Mucosa of descending colon (tissue), 3 donors: Measurements from ENCODE around the gene ERVFRD-1. TPM values are rescaled to one million over a fixed set of nuclear protein-coding genes. Genes with fewer than 3 reads are reported as not detected.

Experiments
- ATAC-seq: fragments of 200-7000 bp; cut with Tn5 transposase; one replicate; pipeline ENCODE4 v1.9.1; 2020; ENCODE audit warnings: mild to moderate bottlenecking, moderate library complexity
- DNase-seq, 3 donors: peaks; one replicate each; pipeline ENCODE4 v3.0.0-alpha.2; 2020
- H3K36me3 ChIP-seq: fragments of 200-600 bp; one replicate; pipeline ENCODE4 v1.8.0; 2021; ENCODE audit warnings: low read depth, mild to moderate bottlenecking
- H3K4me1 ChIP-seq: fragments of 200-600 bp; one replicate; pipeline ENCODE4 v1.8.0; 2021; ENCODE audit warnings: low read depth, mild to moderate bottlenecking
- H3K4me3 ChIP-seq: fragments of 200-600 bp; one replicate; pipeline ENCODE4 v1.8.0; 2021; ENCODE audit warnings: mild to moderate bottlenecking
- H3K9me3 ChIP-seq: fragments of 200-600 bp; one replicate; pipeline ENCODE4 v1.8.0; 2021; ENCODE audit warnings: mild to moderate bottlenecking
- intact Hi-C, 2 donors: fragments of 100-400 bp; cut with DNase I in 1 of 2; cut with micrococcal nuclease in 1 of 2; formaldehyde crosslinking; loops; one replicate each; pipeline versions ENCODE4 v1.11.0 to v1.11.1; 2022; cut with DNase I, micrococcal nuclease
- total RNA-seq, 3 donors: library from RNA; stranded (reverse); fragmentation: NEBNext Ultra II Directional in 2 of 3; extraction: Animal tissue kit (Norgen Biotek cat#: 25700) in 2 of 3; gene quantifications; one replicate each; pipeline versions ENCODE4 v1.2.1 to v1.2.4, GENCODE V29; 2021 to 2023
- TF ChIP-seq, protein P1 (sequence below): fragments of 200-600 bp; IDR thresholded peaks from one replicate; pipeline ENCODE4 v1.8.0; 2022; ENCODE audit warnings: antibody characterized with exemption, mild to moderate bottlenecking
- donor health status: DM: no; HTN: no; CAD: no; lungs with moderate emphysema.
- donor health status: DM: no; HTN: no; CAD: no.
- donor health status: DM: no; HTN: yes; CAD: no.

ERVFRD-1 gene
- total RNA-seq, 3 donors from 2014 or later, result 0.12 to 0.57 (median 0.19) TPM

DNA sequence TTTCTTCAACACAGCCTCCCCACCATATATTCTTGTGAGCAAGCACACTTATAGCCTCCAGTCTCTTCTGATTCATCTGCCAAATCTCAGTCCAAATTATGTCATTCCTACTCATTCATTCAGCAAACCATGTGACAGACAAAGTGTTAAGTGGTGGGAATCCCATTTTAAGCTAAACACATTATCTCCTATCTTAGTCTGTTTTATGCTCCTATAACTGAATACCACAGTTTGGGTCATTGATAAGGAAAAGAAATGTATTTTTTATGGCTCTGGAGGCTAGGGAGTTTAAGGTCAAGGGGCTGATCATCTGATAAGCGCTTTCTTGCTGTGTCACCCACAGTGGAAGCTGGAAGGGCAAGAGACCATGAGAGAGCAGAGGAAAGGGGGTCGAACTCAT, 41.8 kb downstream of the ERVFRD-1 start:
- H3K4me1 ChIP-seq, result no peaks in the 10 kb centered on the region
- H3K36me3 ChIP-seq, result no peaks in the 10 kb centered on the region
- TF ChIP-seq, protein P1, sequence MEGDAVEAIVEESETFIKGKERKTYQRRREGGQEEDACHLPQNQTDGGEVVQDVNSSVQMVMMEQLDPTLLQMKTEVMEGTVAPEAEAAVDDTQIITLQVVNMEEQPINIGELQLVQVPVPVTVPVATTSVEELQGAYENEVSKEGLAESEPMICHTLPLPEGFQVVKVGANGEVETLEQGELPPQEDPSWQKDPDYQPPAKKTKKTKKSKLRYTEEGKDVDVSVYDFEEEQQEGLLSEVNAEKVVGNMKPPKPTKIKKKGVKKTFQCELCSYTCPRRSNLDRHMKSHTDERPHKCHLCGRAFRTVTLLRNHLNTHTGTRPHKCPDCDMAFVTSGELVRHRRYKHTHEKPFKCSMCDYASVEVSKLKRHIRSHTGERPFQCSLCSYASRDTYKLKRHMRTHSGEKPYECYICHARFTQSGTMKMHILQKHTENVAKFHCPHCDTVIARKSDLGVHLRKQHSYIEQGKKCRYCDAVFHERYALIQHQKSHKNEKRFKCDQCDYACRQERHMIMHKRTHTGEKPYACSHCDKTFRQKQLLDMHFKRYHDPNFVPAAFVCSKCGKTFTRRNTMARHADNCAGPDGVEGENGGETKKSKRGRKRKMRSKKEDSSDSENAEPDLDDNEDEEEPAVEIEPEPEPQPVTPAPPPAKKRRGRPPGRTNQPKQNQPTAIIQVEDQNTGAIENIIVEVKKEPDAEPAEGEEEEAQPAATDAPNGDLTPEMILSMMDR, result no peak
- H3K4me3 ChIP-seq, result no peak overlapping the region
- intact Hi-C loops, result loop anchor here in 1 of 2 donors (5.0 kb wide), 1 partner anchor 117 kb away; no protein-coding TSS in a partner anchor
- ATAC-seq (no peak), DNase-seq (no peak)
- no peaks in the 10 kb centered on the region for H3K9me3 ChIP-seq

DNA sequence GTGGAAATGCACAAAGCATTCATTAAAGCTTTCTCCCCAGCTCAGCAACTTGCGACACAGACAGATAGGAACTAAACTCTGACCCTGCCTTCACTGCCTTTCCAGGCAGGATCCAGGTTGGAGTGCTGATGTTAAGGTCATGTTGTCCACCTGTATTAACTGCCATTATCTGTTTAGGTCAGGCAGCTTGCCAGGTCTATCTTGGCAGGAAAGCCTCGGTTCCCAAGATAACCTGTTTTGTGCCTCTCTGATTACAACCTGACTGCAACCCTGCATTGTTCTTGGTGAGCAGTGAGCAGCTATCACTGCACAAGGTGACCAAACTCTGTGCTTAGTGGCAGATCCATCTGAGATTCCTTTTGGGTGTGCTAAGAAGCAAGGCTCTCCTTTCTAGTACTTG, 44.2 kb downstream of the ERVFRD-1 start:
- peak; percentile 21 for ATAC-seq
- H3K36me3 ChIP-seq, result no peaks in the 10 kb centered on the region
- H3K4me3 ChIP-seq, result no peak overlapping the region
- no peaks in the 10 kb centered on the region for H3K9me3 ChIP-seq
- DNase-seq, result no peak
- intact Hi-C loops, result loop anchor here in 1 of 2 donors (5.0 kb wide), 1 partner anchor 115 kb away; no protein-coding TSS in a partner anchor
- TF ChIP-seq, protein P1, result no peak
- H3K4me1 ChIP-seq, result no peaks in the 10 kb centered on the region

DNA sequence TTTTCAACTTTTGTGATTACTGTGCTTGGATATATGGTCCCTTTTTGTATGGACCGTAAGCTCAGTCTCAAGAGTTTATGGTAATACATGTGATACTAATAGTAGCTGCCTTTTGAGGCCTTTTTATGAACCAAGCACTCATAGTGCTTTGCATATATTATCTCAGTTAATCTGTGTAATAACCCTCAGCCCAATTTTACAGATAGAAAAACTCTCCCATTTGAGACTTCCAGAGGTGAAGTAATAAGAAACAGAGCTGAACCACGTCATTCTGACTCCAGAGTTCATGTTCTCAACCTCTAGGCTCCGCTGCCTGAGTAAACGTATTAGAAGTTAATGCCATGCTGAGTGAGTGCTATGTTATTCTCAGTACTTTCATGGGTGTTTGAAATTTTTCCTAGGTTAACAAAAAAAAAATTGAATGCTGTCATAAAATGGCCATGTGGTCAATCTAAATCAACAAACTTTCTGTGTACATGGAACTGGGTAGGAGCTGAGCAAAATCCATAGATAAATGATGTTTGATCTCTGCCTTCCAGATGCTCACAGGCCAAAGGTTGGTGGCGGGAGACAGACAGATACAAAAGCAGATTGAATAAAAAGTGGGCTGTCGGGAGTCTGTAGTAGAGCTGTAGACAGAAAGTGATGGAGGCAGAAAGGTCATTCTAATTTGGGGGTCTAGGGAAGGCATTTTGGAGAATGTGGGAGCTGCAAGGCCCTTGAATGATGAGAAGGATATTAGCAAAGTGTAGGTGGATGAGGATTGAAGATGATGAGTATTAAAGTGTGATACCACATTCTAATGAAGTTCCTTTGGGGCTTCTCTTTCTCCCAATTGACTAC, 44.8 kb downstream of the ERVFRD-1 start:
- no peak overlapping the region for H3K4me3 ChIP-seq
- H3K9me3 ChIP-seq, result no peaks in the 10 kb centered on the region
- ATAC-seq (peak; percentile 29), DNase-seq (no peak)
- TF ChIP-seq, protein P1, result no peak
- H3K4me1 ChIP-seq, result no peaks in the 10 kb centered on the region
- intact Hi-C loops, result loop anchor here in 1 of 2 donors (5.0 kb wide), 1 partner anchor 114 kb away; no protein-coding TSS in a partner anchor
- no peaks in the 10 kb centered on the region for H3K36me3 ChIP-seq

DNA sequence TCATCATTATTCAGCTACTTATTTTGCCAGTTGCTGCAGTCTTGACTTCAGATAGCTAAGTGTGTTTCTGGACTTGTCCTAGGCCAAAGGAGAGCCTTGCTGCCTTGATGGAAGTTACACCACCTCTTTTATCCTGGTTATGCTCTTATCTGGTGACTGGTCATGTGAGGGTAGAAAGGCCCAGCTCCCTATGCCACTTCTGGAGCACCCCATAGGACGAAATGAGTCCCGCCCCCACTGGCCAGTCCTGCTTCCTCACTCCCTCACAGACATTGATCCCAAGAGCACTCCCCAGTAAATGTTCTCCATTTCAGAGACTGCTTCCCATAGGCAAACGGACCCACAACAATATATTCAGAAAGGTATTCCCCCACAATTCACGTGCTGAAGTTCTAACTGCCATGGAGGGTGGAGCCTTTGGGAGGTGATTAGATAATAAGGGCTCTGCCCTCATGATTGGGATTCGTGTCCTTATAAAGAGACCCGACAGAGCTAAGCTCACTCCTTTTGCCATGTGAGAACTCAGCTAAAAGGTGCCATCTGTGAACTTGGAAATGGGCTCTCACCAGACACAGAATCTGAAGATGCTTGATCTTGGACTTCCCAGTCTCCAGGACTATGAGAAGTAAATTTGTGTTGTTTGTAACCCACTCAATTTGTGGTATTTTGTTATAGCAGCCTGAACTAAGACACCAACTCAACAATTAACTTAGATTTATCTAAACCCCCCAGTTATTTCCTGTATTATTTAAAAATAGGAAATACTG, 45.9 kb downstream of the ERVFRD-1 start:
- DNase-seq (no peak), ATAC-seq (no peak)
- no peaks in the 10 kb centered on the region for H3K4me1 ChIP-seq

DNA sequence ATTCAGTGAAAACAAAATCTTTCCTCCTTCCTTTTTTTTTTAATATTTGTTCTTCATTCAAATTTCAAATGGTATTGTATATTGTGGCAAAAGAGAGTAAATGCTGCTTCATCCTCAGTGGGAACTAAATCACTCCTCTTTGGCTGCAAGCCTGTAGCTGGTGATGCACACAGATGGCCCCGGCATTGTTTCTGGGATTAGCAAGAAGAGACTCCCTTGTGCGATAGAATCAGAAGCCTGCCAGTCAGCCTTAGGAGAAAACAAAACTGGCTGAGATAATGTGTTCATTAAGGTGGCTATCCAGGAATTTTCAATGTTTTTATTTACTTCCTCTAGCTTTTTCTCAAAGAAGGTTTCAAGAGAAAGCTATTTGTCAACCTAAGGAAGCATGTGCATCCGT, 46.7 kb downstream of the ERVFRD-1 start:
- DNase-seq (no peak), ATAC-seq (no peak)
- intact Hi-C loops, result loop anchor here in 1 of 2 donors (5.0 kb wide), 1 partner anchor 113 kb away; no protein-coding TSS in a partner anchor
- Histone ChIP-seq H3K36me3 (no peaks in the 10 kb centered on the region), H3K9me3 (no peaks in the 10 kb centered on the region), H3K4me3 (no peak overlapping the region), H3K4me1 (no peaks in the 10 kb centered on the region)
- TF ChIP-seq, protein P1, result no peak

More for the DNA sequence above, 45.9 kb downstream of the ERVFRD-1 start:
- intact Hi-C loops, result loop anchor here in 1 of 2 donors (5.0 kb wide), 1 partner anchor 113 kb away; no protein-coding TSS in a partner anchor
- H3K4me3 ChIP-seq, result no peak overlapping the region
- no peaks in the 10 kb centered on the region for H3K9me3 ChIP-seq
- TF ChIP-seq, protein P1, result no peak
- no peaks in the 10 kb centered on the region for H3K36me3 ChIP-seq
